Vagina (tissue), 2 donors: ENCODE measurements around the gene TMEM167A. TPM values are rescaled to one million over a fixed set of nuclear protein-coding genes. Genes with fewer than 3 reads are reported as not detected.

Experiments
- DNase-seq, 2 donors: peaks; one replicate each; pipeline ENCODE4 v3.0.0-alpha.2; 2017; ENCODE audit errors: extremely low spot score in 2 of 2
- H3K27ac ChIP-seq: fragments of 200-600 bp; sonication (generic); one replicate; pipeline ENCODE4 v1.5.1; 2019
- H3K27me3 ChIP-seq: fragments of 200-600 bp; sonication (generic); one replicate; pipeline ENCODE4 v1.5.1; 2019
- H3K36me3 ChIP-seq, 2 donors: fragments of 200-600 bp; sonication (generic); one replicate each; pipeline ENCODE4 v1.5.1; 2017 to 2019
- H3K4me1 ChIP-seq: fragments of 200-600 bp; sonication (generic); one replicate; pipeline ENCODE4 v1.5.1; 2019
- H3K4me3 ChIP-seq, 2 donors: fragments of 200-600 bp; sonication (generic); 1 replicate in 1 of 2; 2 replicates in 1 of 2; pipeline ENCODE4 v1.5.1; 2016 to 2019
- H3K9me3 ChIP-seq: fragments of 200-600 bp; sonication (generic); one replicate; pipeline ENCODE4 v1.5.1; 2019
- POLR2A ChIP-seq, 2 donors: fragments of 450-650 bp; IDR thresholded peaks; one replicate each; pipeline ENCODE4 v1.6.1; 2017; ENCODE audit warnings: antibody characterized with exemption in 2 of 2, mild to moderate bottlenecking in 2 of 2, moderate library complexity in 2 of 2
- POLR2AphosphoS5 ChIP-seq, 2 donors: sonication (generic); formaldehyde crosslinking; IDR thresholded peaks; one replicate each; pipeline ENCODE4 v1.9.0; 2017; ENCODE audit warnings: antibody characterized with exemption in 2 of 2, mild to moderate bottlenecking in 2 of 2, low read depth in 1 of 2; ENCODE audit not compliant: insufficient read depth in 1 of 2
- intact Hi-C: fragments of 100-400 bp; cut with DNase I; formaldehyde crosslinking; loops from one replicate; pipeline ENCODE4 v1.15.1; 2023
- total RNA-seq: library from RNA; depleted of rRNA; stranded (reverse); fragments of >200 nt; gene quantifications from one replicate; pipeline ENCODE4 v1.2.3, GENCODE V29; 2016
- TF ChIP-seq, protein P1 (sequence below), 3 experiments: fragments of 450-650 bp in 2 of 3; fragments of 200-600 bp in 1 of 3; sonication (generic) in 1 of 3; IDR thresholded peaks; one replicate each; pipeline ENCODE4 v1.5.1; 2017 to 2019; ENCODE audit warnings: antibody characterized with exemption in 3 of 3, mild to moderate bottlenecking in 2 of 3, moderate library complexity in 2 of 3

The TMEM167A gene
- total RNA-seq, 1 donor from 2014 or later = 22.3 TPM

DNA sequence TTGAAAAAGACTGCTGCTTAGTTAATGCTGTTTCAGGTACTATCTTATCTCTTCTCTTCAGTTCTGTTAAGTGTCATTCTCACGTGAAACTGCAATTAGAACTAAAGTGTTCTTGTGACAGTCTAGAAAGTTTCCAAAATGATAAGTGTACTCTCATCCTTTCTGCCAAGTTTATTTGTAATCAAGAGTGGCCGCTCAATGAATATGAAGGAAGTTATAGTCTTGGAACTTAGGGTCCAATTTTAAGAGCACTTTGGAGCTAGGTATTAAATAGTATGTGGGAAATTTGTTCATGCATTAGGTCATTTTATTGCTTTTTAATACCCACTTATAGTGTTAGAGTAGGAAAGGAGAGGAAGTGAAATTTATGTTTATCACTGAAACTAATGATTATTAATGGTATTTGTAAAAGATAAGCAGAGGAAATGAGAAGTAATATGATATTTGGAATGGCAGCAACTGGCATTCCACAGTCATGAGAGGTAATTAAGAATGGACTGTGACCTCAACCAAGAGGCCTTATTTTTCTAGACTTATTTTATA lies 20.6 kb upstream of the TMEM167A start:
- no peaks in the 10 kb centered on the region for H3K36me3 ChIP-seq
- no peaks in the 10 kb centered on the region for H3K4me1 ChIP-seq
- no peak overlapping the region for H3K27ac ChIP-seq
- no peaks in the 10 kb centered on the region for H3K27me3 ChIP-seq
- no peak for DNase-seq
- no peak overlapping the region for H3K4me3 ChIP-seq
- no peaks in the 10 kb centered on the region for H3K9me3 ChIP-seq
- TF ChIP-seq, protein P1, sequence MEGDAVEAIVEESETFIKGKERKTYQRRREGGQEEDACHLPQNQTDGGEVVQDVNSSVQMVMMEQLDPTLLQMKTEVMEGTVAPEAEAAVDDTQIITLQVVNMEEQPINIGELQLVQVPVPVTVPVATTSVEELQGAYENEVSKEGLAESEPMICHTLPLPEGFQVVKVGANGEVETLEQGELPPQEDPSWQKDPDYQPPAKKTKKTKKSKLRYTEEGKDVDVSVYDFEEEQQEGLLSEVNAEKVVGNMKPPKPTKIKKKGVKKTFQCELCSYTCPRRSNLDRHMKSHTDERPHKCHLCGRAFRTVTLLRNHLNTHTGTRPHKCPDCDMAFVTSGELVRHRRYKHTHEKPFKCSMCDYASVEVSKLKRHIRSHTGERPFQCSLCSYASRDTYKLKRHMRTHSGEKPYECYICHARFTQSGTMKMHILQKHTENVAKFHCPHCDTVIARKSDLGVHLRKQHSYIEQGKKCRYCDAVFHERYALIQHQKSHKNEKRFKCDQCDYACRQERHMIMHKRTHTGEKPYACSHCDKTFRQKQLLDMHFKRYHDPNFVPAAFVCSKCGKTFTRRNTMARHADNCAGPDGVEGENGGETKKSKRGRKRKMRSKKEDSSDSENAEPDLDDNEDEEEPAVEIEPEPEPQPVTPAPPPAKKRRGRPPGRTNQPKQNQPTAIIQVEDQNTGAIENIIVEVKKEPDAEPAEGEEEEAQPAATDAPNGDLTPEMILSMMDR (IDR thresholded peaks at IDR 0.05) = no peak
- TF ChIP-seq POLR2A (IDR thresholded peaks at IDR 0.05) = no peak
- TF ChIP-seq POLR2AphosphoS5 (IDR thresholded peaks at IDR 0.05; ENCODE audit: insufficient read depth in 1 of 2, low read depth in 1 of 2) = no peak
- intact Hi-C loops = no loop called here

DNA sequence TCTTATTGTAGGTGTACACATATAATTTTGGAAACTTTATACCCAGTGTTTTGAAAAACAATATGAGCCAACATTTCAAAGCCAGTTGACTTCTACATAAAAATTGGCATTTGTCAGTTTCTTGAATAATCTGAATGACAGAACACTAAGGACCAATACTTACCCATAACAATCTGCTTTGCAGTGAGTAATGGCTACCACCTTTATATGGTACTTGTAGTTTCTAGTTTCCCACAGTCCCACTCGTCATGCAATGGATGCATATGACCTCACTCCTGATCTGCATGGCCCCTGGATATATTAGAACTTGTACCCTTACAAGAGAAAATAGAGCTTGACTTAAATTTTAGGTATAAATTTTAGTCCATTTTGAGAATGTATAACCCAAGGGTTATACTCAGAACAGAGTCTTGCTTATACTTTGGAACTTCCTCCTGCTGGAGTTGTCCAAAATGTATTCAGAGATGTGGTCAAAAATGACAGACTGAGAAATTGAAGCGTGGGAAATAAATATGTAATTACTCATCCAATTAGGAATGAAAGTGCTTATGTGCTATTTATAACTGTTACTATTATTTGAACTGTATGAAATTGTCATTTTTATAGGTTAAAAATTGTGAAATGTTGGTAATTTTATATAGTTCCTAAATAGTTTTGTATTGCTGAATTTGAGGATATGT lies 19.6 kb upstream of the TMEM167A start:
- no peak for DNase-seq
- intact Hi-C loops = no loop called here
- Histone ChIP-seq H3K27me3 (no peaks in the 10 kb centered on the region), H3K4me3 (no peak overlapping the region), H3K9me3 (no peaks in the 10 kb centered on the region), H3K4me1 (no peaks in the 10 kb centered on the region), H3K36me3 (no peaks in the 10 kb centered on the region), H3K27ac (no peak overlapping the region)
- TF ChIP-seq POLR2AphosphoS5 (IDR thresholded peaks at IDR 0.05; ENCODE audit: insufficient read depth in 1 of 2, low read depth in 1 of 2) (no peak), POLR2A (IDR thresholded peaks at IDR 0.05) (no peak)
- TF ChIP-seq, protein P1 (IDR thresholded peaks at IDR 0.05) = no peak

DNA sequence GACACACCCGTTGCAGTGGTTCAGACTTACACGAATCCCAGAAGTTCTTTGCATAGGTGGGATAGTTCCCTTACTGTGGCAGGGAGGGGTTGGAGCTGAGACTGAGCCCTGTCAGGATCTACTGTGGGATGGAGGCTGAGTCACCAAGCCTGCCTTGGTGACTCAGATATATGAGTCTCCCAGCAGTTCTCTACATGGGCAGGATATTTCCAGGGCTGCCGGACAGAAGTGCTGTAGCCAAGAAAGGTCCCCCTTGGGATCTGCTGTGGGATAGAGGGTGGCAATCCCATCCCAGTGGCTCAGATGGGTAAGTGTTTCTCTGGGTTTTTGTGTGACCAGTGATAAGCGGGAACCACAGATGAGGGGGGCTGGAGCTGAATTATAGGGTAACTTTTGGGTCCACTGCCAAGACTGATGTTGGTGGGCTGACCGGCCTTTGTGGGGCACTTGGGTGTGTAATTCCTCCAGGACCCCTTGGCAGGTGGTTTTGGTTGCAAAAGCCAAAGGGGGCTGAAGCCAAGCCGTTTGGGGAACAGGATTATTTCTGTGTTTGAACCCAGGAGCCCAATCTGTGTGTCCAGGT lies 18.9 kb upstream of the TMEM167A start:
- TF ChIP-seq, protein P1 (IDR thresholded peaks at IDR 0.05) = no peak
- TF ChIP-seq POLR2AphosphoS5 (IDR thresholded peaks at IDR 0.05; ENCODE audit: insufficient read depth in 1 of 2, low read depth in 1 of 2) (no peak), POLR2A (IDR thresholded peaks at IDR 0.05) (no peak)
- intact Hi-C loops = no loop called here

DNA sequence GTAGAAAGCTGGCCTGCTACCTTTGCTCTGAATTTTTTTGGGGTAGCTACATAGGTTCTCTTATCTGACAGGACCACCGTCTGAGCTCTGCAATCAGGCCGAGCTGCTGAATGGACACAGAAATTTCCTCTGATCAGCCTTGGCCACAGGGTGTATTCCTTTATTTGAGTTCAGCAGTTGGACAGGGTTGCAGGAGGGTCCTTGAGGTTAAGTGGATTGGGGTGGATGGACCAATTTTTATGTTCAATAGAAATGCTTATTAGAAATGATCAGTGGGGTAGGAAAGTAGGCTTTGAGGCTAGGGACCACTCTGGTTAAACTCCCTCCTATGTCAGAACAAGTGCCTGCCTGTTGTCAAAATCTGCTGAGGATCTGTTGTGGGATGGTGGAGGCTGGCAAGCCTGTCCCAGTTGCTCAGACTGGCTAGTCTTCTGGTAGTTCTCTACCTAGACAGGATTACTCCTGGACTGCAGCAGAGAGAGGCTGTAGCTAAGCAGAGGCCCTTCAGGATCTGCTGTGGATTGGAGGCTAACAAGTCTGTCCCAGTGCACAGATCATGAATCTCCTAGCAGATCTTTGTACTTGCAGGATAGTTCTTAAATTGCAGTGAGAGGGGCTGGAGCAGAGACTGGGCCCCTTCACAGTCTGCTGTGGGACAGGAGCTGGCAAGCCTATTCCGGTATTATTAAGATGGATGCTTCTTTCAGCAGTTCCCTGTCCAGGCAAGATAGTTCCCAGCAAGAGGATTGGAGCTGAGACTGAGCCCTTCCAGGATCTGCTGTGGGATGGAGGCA lies 18.2 kb upstream of the TMEM167A start:
- no peaks in the 10 kb centered on the region for H3K27me3 ChIP-seq
- no peak for DNase-seq
- H3K4me3 ChIP-seq = no peak overlapping the region
- TF ChIP-seq POLR2A (IDR thresholded peaks at IDR 0.05) (no peak), POLR2AphosphoS5 (IDR thresholded peaks at IDR 0.05; ENCODE audit: insufficient read depth in 1 of 2, low read depth in 1 of 2) (no peak)
- TF ChIP-seq, protein P1 (IDR thresholded peaks at IDR 0.05) = no peak
- no peaks in the 10 kb centered on the region for H3K9me3 ChIP-seq
- no peaks in the 10 kb centered on the region for H3K4me1 ChIP-seq
- H3K36me3 ChIP-seq = no peaks in the 10 kb centered on the region
- H3K27ac ChIP-seq = no peak overlapping the region
- intact Hi-C loops = no loop called here

More for the DNA sequence above, 18.9 kb upstream of the TMEM167A start:
- H3K9me3 ChIP-seq = no peaks in the 10 kb centered on the region
- no peak overlapping the region for H3K4me3 ChIP-seq
- no peaks in the 10 kb centered on the region for H3K27me3 ChIP-seq
- no peaks in the 10 kb centered on the region for H3K4me1 ChIP-seq
- no peak for DNase-seq
- H3K36me3 ChIP-seq = no peaks in the 10 kb centered on the region
- no peak overlapping the region for H3K27ac ChIP-seq
